GM10248 (cell line): ENCODE data around the gene FAM32A.

Experiments
- CTCF ChIA-PET: fragments of 300-600 bp; sonication (Branson Sonifier 250); formaldehyde crosslinking; extraction: SDS; loops from one replicate; lab custom pipeline; 2021; ENCODE audit warnings: antibody characterized with exemption; lab: Yijun Ruan, JAX
- POLR2A ChIA-PET: fragments of 350-650 bp; sonication (Branson Sonifier 250); formaldehyde crosslinking; extraction: SDS; loops from one replicate; lab custom pipeline; 2020; ENCODE audit warnings: antibody characterized with exemption; lab: Yijun Ruan, JAX
- DNase-seq: peaks from one replicate; pipeline ENCODE4 v3.0.0; 2012; ENCODE audit errors: extremely low spot score
- CTCF ChIP-seq: IDR thresholded peaks from 2 replicates; pipeline ENCODE4 v1.5.1; 2012; ENCODE audit warnings: mild to moderate bottlenecking, low read depth; ENCODE audit errors: extremely low read depth, missing control alignments, control extremely low read depth

FAM32A gene

GRCh38 chr19:16160943-16161560, 24.2 kb upstream of the FAM32A start:
- TF ChIP-seq CTCF, result no peak
- ChIA-PET POLR2A (interaction anchor here (2.2 kb wide), 1 partner anchor 16 kb away, joined by 9 read pairs; no protein-coding TSS in a partner anchor), CTCF (no interaction called here)
- DNase-seq, result no peak

- no peak for TF ChIP-seq CTCF
- DNase-seq, result no peak
- POLR2A ChIA-PET, result interaction anchor here (0.6 kb wide), 1 partner anchor 393 kb away, joined by 3 read pairs; no protein-coding TSS in a partner anchor
- CTCF ChIA-PET, result interaction anchor here (1.0 kb wide), 1 partner anchor 12 kb away, joined by 3 read pairs; no protein-coding TSS in a partner anchor
These were observed 23.4 kb upstream of the FAM32A start for GRCh38 chr19:16161840-16162239.

GRCh38 chr19:16164222-16164890, 20.9 kb upstream of the FAM32A start:
- POLR2A ChIA-PET, result no interaction called here
- no peak for TF ChIP-seq CTCF
- CTCF ChIA-PET, result interaction anchor here (1.5 kb wide), 1 partner anchor 21 kb away, joined by 3 read pairs; the partner anchor contains the start of gene FAM32A
- no peak for DNase-seq

- no peak for DNase-seq
- no peak for TF ChIP-seq CTCF
- ChIA-PET POLR2A (no interaction called here), CTCF (no interaction called here)
These were observed 18.8 kb upstream of the FAM32A start for GRCh38 chr19:16166417-16166816.

- POLR2A ChIA-PET, result no interaction called here
- DNase-seq, result no peak
- TF ChIP-seq CTCF, result no peak
- CTCF ChIA-PET, result no interaction called here
These were observed 18.2 kb upstream of the FAM32A start for GRCh38 chr19:16167055-16167454.

- no peak for DNase-seq
- POLR2A ChIA-PET, result interaction anchor here (1.0 kb wide), 1 partner anchor 90 kb away, joined by 4 read pairs; no protein-coding TSS in a partner anchor
- CTCF ChIA-PET, result interaction anchor here (1.2 to 1.7 kb wide), 5 partner anchors 12 to 539 kb away, joined by 3 to 6 read pairs (median 5); no protein-coding TSS in a partner anchor
- no peak for TF ChIP-seq CTCF
These were observed 16.6 kb upstream of the FAM32A start for GRCh38 chr19:16168465-16169081.
